ENCODE results near the gene HTR6. TPM values are rescaled to one million over a fixed set of nuclear protein-coding genes. Genes with fewer than 3 reads are reported as not detected.
A peak's percentile ranks its signal among the peaks of the same experiment; 100 is the strongest.

Gene HTR6
- polyA plus RNA-seq, 3 donors from 2014 or later = not detected

GRCh38 chr1:19709260-19709793 is 44.7 kb downstream of the HTR6 start:
- no peak for DNase-seq
- Mint-ChIP-seq H3K27ac (no peak overlapping the region), H3K27me3 (ENCODE audit: low read depth in 3 of 3) (peaks cover 0 to 2% (median 0%) of the 10 kb centered on the region in 3 donors), H3K4me1 (no peaks in the 10 kb centered on the region), H3K36me3 (peaks cover 7 to 19% (median 16%) of the 10 kb centered on the region in 3 donors), H3K4me3 (no peak overlapping the region), H3K9me3 (no peaks in the 10 kb centered on the region)

GRCh38 chr1:19710825-19711611 is 46.3 kb downstream of the HTR6 start:
- peaks cover 0 to 2% (median 0%) of the 10 kb centered on the region in 3 donors for H3K27me3 Mint-ChIP-seq (ENCODE audit: low read depth in 3 of 3)
- H3K27ac Mint-ChIP-seq = no peak overlapping the region
- peaks cover 2 to 5% of the 10 kb centered on the region in 2 donors for H3K4me1 Mint-ChIP-seq
- no peaks in the 10 kb centered on the region for H3K9me3 Mint-ChIP-seq
- H3K36me3 Mint-ChIP-seq = peaks cover 7 to 22% (median 20%) of the 10 kb centered on the region in 3 donors
- no peak overlapping the region for H3K4me3 Mint-ChIP-seq
- DNase-seq = no peak

- Mint-ChIP-seq H3K4me1 (peaks cover 2 to 5% of the 10 kb centered on the region in 2 donors), H3K9me3 (no peaks in the 10 kb centered on the region), H3K4me3 (no peak overlapping the region), H3K27ac (no peak overlapping the region), H3K27me3 (ENCODE audit: low read depth in 3 of 3) (peaks cover 0 to 2% (median 0%) of the 10 kb centered on the region in 3 donors), H3K36me3 (peaks cover 3 to 20% (median 18%) of the 10 kb centered on the region in 3 donors)
- no peak for DNase-seq
Observed at GRCh38 chr1:19712928-19713327, 48.3 kb downstream of the HTR6 start.

- H3K9me3 Mint-ChIP-seq = no peaks in the 10 kb centered on the region
- H3K4me1 Mint-ChIP-seq = peaks cover 2 to 5% of the 10 kb centered on the region in 2 donors
- no peak overlapping the region for H3K4me3 Mint-ChIP-seq
- peaks cover 0 to 2% (median 0%) of the 10 kb centered on the region in 3 donors for H3K27me3 Mint-ChIP-seq (ENCODE audit: low read depth in 3 of 3)
- DNase-seq = peak; percentile 60 to 68 (median 62)
- H3K36me3 Mint-ChIP-seq = peaks cover 0 to 16% (median 10%) of the 10 kb centered on the region in 3 donors
- peak overlapping the region in 2 of 6 donors; percentile 14 to 16 for H3K27ac Mint-ChIP-seq
Observed at GRCh38 chr1:19715334-19716203, 50.9 kb downstream of the HTR6 start.

DNA sequence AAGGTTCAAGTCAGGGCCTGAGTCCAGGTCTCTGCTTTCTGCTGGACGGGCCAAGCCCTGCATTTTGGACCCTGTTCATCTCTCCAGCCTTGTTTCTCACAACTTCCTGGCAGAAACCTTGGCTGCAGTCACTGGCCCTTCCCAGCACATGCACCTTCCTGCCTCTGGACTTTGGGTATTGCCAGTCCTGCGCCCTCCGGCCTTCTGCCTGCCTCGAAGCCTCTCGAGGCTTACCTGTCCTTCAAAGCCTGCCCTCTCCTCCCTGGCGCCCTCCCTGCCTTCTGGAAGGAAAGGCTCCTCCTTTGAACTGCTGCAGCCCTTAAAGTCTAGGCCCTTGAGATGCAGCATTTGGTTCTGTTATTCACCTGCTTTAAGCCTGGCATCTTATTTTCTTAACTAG is 52.8 kb downstream of the HTR6 start:
- no peak for DNase-seq
- Mint-ChIP-seq H3K4me3 (no peak overlapping the region), H3K27me3 (ENCODE audit: low read depth in 3 of 3) (peaks cover 0 to 2% (median 0%) of the 10 kb centered on the region in 3 donors)

DNA sequence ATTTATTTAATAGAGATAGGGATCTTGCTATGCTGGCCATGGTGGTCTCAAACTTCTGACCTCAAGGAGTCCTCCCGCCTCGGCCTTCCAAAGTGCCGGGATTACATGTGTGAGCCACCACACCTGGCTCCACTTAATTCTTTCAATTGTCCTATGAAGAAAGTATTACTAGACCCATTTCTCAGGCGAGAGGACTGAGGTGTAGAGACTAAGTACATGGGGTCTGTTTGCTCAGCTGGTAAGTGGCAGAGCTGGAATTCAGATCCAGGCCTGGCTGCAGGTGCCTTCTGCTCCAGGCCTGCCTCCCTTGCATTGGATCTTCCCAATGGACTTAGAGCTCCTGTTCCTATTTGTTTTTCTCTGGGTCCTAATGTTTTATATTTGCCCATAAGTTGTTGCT is 55.5 kb downstream of the HTR6 start:
- DNase-seq = no peak
- no peak overlapping the region for H3K27ac Mint-ChIP-seq
- H3K9me3 Mint-ChIP-seq = no peaks in the 10 kb centered on the region
- H3K36me3 Mint-ChIP-seq = peaks cover 2 to 15% (median 12%) of the 10 kb centered on the region in 3 donors
- H3K4me1 Mint-ChIP-seq = peaks cover 2 to 5% of the 10 kb centered on the region in 2 donors
- peaks cover 0 to 2% (median 0%) of the 10 kb centered on the region in 3 donors for H3K27me3 Mint-ChIP-seq (ENCODE audit: low read depth in 3 of 3)
- no peak overlapping the region for H3K4me3 Mint-ChIP-seq

More for the DNA sequence above, 52.8 kb downstream of the HTR6 start:
- no peak overlapping the region for H3K27ac Mint-ChIP-seq
- H3K9me3 Mint-ChIP-seq = no peaks in the 10 kb centered on the region
- peaks cover 2 to 5% of the 10 kb centered on the region in 2 donors for H3K4me1 Mint-ChIP-seq
- H3K36me3 Mint-ChIP-seq = peaks cover 2 to 14% (median 11%) of the 10 kb centered on the region in 3 donors

DNA sequence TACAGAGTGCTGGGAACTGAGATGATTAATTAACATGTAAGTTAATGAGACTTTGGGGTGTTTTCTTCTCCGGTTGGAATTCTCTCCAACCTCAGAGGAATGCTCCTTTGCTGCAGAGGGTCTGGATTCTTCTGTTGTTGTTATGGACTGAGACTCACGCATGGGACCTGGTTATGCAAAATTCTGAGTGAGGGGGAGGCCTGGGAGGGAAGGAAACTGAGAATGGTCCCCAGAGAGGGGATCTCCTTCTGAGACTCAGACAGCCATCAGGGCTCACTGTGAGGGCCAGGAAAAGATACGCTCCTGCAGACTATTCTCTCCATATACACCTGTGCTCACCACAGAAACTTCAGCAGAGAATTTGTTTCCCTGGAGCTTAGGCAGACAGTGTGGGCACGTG is 56.3 kb downstream of the HTR6 start:
- Mint-ChIP-seq H3K9me3 (no peaks in the 10 kb centered on the region), H3K4me1 (no peaks in the 10 kb centered on the region), H3K27me3 (ENCODE audit: low read depth in 3 of 3) (peaks cover 0 to 2% (median 0%) of the 10 kb centered on the region in 3 donors), H3K27ac (no peak overlapping the region), H3K36me3 (peaks cover 9 to 16% (median 11%) of the 10 kb centered on the region in 3 donors), H3K4me3 (no peak overlapping the region)
- DNase-seq = no peak

- no peak for DNase-seq
- H3K4me3 Mint-ChIP-seq = no peak overlapping the region
- no peak overlapping the region for H3K27ac Mint-ChIP-seq
- peaks cover 9 to 28% (median 23%) of the 10 kb centered on the region in 3 donors for H3K36me3 Mint-ChIP-seq
- no peaks in the 10 kb centered on the region for H3K9me3 Mint-ChIP-seq
- peaks cover 0 to 2% (median 0%) of the 10 kb centered on the region in 3 donors for H3K27me3 Mint-ChIP-seq (ENCODE audit: low read depth in 3 of 3)
- no peaks in the 10 kb centered on the region for H3K4me1 Mint-ChIP-seq
Observed at GRCh38 chr1:19723874-19724273, 59.2 kb downstream of the HTR6 start.

DNA sequence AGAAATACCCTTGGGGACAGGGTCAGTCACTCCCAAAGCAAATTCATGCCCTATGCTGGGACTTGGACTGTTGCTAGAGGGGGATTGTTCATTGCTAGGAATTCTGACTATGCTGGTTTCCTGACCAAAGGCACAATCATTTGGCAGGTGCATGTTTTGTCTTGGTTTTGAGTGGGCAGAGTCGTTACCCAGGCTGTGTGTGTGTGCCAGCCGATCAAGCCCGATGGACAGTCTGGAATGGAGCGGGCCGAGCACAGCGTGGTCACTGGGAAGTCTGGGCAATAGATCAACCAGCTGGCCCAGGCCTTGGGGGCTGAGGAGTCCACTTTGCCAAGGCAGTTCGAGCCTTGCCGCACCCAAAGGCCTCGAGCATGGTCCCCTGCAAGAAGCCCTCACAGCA is 60.9 kb downstream of the HTR6 start:
- peaks cover 14 to 37% (median 32%) of the 10 kb centered on the region in 3 donors for H3K36me3 Mint-ChIP-seq
- no peak overlapping the region for H3K27ac Mint-ChIP-seq
- no peaks in the 10 kb centered on the region for H3K4me1 Mint-ChIP-seq
- H3K4me3 Mint-ChIP-seq = no peak overlapping the region
- no peaks in the 10 kb centered on the region for H3K27me3 Mint-ChIP-seq (ENCODE audit: low read depth in 3 of 3)
- no peak for DNase-seq
- no peaks in the 10 kb centered on the region for H3K9me3 Mint-ChIP-seq

- H3K4me3 Mint-ChIP-seq = no peak overlapping the region
- H3K4me1 Mint-ChIP-seq = no peaks in the 10 kb centered on the region
- H3K9me3 Mint-ChIP-seq = peaks cover 0 to 3% (median 0%) of the 10 kb centered on the region in 6 donors
- no peak for DNase-seq
- H3K27me3 Mint-ChIP-seq (ENCODE audit: low read depth in 3 of 3) = peaks cover 0 to 2% (median 0%) of the 10 kb centered on the region in 3 donors
- H3K36me3 Mint-ChIP-seq = peaks cover 21 to 49% (median 46%) of the 10 kb centered on the region in 3 donors
- H3K27ac Mint-ChIP-seq = no peak overlapping the region
Observed at GRCh38 chr1:19728413-19729145, 63.9 kb downstream of the HTR6 start.

GRCh38 chr1:19730232-19730631 is 65.6 kb downstream of the HTR6 start:
- Mint-ChIP-seq H3K27ac (no peak overlapping the region), H3K4me3 (no peak overlapping the region), H3K36me3 (peaks cover 25 to 57% (median 53%) of the 10 kb centered on the region in 3 donors)

More at GRCh38 chr1:19730232-19730631, 65.6 kb downstream of the HTR6 start:
- Mint-ChIP-seq H3K27me3 (ENCODE audit: low read depth in 3 of 3) (peaks cover 0 to 2% (median 0%) of the 10 kb centered on the region in 3 donors), H3K4me1 (no peaks in the 10 kb centered on the region), H3K9me3 (peaks cover 0 to 3% (median 0%) of the 10 kb centered on the region in 6 donors)
- no peak for DNase-seq
